ENCODE results near the gene OR9A4.
"Not testable (repeated sequence)": the region's sequence is repeated elsewhere in the genome, so short reads cannot be mapped to it uniquely, and the experiment has no call there.

Gene OR9A4, protein sequence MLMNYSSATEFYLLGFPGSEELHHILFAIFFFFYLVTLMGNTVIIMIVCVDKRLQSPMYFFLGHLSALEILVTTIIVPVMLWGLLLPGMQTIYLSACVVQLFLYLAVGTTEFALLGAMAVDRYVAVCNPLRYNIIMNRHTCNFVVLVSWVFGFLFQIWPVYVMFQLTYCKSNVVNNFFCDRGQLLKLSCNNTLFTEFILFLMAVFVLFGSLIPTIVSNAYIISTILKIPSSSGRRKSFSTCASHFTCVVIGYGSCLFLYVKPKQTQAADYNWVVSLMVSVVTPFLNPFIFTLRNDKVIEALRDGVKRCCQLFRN

DNA sequence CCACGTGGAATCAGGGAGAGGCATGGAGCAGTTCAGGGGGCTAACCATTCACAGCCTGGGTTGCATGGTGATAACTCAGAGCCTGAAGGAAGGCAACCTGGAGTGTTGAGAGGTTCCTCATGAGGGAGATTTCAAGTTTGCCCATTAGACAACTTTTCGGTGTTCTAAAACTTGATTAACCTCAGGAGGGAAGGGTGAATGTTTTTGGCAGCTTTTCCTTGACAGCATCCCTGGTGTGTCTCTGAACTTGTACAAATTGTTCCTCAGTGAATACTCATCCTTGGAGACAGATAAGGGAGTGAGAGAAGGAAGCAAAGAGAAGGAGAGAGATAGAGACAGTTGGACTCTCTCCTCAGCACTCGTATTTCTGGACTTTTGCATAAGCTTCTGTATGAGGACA lies at the start of gene OR9A4:
OR9A4 (plus strand) TSS at position 301 of the 400 bp plus-strand sequence. CDS start 2,477 bp downstream, outside the sequence.
- no peak for DNase-seq

DNA sequence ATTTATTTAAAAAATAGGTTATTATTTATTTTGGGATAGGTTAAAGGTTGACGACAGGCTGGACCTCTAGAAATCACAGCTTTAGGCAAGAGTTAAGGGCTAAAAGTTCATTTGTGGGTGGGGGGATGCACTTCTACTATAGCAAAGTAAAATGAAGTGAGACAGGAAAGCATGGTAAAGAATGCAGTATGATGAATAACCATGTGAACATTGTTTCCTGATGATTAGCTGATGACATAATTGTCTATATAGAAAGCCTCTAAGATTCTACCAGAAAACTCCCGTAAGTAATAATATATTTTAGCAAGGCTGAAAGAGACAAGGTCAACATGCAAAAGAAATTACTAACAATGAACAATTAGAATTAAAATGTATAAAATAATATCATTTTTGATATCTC lies 49.2 kb upstream of the OR9A4 start:
- no peak for DNase-seq

- DNase-seq, result no peak
Observed at GRCh38 chr7:141872931-141873330, 43.3 kb upstream of the OR9A4 start.

- no peak for DNase-seq
Observed at GRCh38 chr7:141874787-141875186, 41.4 kb upstream of the OR9A4 start.

DNA sequence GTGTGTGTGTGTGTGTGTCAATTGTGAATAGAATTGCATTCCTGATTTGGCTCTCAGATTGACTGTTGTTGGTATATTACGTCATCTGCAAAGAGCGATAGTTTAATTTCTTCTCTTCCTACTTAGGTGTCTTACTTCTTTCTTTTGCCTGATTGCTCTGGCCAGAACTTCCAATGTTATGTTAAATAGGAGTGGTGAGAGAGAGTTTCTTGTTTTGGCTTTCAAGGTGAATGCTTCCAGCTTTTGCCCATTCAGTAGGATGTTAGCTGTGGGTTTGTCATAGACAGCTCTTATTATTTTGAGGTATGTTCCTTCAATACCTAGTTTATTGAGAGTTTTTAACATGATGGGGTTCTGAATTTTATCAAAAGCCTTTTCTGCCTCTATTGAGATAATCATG lies 40.7 kb upstream of the OR9A4 start:
- no peak for DNase-seq

- no peak for DNase-seq
Observed at GRCh38 chr7:141876371-141876770, 39.8 kb upstream of the OR9A4 start.

GRCh38 chr7:141877365-141877764 lies 38.8 kb upstream of the OR9A4 start:
- DNase-seq, result no peak

DNA sequence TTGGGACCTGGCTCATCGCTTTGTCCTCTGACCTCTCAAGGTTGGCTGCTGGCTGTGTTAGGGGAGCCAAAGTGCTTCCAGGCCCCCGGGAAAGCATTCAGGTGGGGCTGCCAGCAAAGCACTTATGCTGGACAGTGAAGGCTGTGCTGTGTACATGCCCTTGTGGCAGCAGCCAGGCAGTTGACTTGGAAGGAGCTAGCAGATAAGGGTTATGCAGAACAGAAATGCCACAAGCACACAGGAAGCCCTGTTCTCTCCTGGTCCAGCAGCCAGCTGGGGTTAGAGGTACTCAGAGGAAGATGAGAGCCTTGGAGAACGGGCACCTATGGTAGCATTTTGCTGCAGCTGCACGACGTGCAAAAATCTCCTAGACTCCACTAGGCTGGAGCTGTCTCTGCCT lies 35.2 kb upstream of the OR9A4 start:
- no peak for DNase-seq

DNA sequence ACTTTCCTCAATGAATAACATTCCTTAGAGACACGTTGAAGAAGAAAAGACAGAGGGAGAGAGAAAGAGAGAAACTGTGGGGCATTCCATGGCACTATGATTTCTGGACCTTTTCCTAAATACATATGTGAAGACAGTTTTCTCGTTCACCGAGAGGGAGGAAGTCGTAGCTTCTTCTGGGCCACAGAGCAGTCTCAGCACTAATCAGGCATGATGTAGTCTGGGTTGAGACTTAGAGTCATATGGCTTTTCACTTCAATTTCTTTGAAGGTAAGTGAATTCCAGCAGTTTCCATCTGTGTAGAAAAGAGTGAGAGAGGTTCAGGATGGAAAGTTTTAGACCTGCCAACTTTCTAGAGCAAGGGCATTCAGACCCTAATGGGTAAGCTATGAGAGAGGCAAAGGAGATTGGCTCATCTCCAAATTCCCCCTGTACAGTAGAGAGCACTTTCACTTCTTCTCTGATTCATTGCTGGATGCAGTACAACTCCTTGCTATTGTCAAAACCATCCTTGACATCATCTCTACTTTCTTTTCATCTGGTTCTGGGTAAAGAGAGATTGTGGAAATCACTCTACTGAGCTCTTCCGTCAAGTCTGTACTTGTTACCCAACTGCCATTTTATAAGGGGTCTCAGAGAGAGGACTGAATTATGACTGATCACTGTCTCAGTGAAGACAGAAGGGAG lies 31.5 kb upstream of the OR9A4 start:
- DNase-seq, result no peak

DNA sequence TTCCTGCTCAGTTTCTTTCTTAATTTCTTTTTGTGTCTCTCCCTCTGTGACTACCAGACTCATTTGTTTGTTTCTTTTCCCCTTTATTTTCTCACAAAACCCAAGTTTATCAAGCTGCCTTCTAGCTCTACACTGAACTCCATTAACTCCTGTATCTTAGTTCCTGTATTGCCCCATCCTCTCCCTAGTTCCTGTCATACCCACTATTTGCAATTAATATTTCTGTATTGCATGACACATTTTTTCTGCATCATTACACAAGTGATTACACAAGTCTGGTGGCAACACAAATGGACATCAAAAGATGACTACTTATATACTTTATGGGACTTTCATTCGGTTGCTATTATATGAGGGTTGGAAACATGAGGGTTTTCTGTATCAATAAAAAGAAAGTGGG lies 26.9 kb upstream of the OR9A4 start:
- DNase-seq, result no peak

DNA sequence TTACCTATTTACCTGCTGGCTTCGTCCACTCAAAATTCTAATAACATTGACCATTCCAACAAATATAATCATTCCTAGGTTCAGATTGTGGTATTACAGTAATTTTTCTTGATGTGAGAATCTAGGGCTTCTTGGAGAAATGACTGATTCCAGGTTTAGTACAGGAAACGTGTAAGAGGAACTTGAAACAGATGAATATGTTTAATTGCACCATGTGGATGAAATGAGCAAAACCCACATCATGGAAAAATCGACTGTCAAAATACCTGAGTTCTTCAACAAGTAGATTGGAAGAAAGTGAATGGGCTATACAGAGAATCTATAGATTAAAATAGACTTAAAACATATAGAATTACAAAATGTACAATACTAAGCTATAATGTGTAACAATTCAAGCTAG lies 24.9 kb upstream of the OR9A4 start:
- DNase-seq, result no peak

DNA sequence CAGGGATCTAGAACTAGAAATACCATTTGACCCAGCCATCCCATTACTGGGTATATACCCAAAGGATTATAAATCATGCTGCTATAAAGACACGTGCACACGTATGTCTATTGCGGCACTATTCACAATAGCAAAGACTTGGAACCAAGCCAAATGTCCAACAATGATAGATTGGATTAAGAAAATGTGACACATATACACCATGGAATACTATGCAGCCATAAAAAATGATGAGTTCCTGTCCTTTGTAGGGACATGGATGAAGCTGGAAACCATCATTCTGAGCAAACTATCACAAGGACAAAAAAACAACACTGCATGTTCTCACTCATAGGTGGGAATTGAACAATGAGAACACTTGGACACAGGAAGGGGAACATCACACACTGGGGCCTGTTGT lies 16.8 kb upstream of the OR9A4 start:
- DNase-seq, result not testable (repeated sequence)

- no peak for DNase-seq
Observed at GRCh38 chr7:141906285-141906684, 9.9 kb upstream of the OR9A4 start.

DNA sequence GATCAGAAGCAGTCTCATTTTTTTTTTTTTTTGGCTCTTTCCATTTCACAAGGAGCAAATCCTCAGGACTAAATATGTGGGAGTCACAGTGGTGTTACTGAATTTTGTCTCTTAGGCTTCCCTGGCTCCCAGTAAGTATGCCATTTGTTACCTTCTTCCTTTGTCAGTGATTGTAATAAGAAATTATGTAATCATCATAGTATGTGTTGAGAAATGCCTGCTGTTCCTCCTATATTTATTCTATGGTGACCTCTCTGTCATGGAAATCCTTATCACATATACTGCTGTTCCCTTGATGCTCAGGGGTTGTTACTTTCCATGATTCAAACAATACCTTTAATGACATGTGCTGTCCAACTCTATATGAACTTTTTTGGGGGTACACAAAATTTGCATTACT lies 4.8 kb upstream of the OR9A4 start:
- no peak for DNase-seq

- no peak for DNase-seq
Observed at GRCh38 chr7:141915565-141915964, 634 bp upstream of the OR9A4 start.

DNA sequence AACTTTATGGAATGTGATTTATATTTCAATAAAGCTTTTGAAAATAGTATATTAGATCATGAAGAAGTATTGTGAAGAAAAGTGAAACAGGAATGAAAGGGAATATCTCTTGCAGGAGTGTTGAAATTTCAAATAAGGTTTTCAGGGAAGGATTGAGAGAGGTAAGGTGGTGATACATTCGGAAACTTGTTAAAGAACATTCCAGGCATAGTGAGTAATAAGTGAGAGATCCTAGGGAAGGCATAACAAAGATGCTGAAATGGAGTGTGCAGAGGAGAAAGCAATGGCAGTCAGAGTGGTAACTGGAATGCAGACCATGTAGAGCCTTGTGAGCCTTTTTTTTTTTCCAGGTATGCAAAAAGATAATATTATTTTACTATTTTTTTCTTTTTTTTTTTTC lies 4.1 kb downstream of the OR9A4 start:
- DNase-seq, result no peak

GRCh38 chr7:141928146-141928844 lies 12.1 kb downstream of the OR9A4 start:
- DNase-seq, result no peak

DNA sequence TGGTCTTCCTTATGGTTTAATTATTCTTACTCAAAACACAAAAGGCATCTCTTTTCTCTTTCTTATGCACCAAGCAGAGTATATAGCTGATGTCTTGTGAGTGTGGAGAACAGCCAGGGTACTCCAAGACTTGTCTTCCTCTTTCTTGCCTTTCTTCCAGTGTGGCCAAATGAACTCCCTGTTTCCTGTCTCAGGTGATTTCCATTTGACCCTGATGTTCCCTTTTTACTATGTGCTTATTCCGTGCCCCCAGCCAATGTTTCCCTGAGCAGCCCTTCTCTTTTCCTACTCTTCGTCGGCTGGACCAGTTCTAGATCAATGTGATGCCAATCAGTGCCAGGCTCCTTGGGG lies 12.6 kb downstream of the OR9A4 start:
- no peak for DNase-seq

- DNase-seq, result no peak
Observed at GRCh38 chr7:141930211-141930610, 14.0 kb downstream of the OR9A4 start.

DNA sequence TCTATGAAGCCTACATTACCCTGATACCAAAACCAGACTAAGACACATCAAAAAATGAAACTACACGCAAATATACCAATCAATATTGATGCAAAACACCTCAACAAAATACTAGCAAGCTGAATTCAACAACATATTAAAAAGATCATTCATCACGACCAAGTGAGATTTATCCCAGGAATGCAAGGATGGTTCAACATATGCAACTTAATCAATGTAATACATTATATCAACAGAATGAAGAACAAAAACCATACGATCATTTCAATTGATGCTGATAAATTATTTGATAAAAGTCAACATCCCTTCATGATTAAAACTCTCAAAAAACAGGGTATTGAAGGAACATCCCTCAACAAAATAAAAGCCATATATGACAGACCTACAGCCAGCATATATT lies 24.9 kb downstream of the OR9A4 start:
- no peak for DNase-seq

GRCh38 chr7:141943846-141944245 lies 27.6 kb downstream of the OR9A4 start:
- DNase-seq, result no peak

DNA sequence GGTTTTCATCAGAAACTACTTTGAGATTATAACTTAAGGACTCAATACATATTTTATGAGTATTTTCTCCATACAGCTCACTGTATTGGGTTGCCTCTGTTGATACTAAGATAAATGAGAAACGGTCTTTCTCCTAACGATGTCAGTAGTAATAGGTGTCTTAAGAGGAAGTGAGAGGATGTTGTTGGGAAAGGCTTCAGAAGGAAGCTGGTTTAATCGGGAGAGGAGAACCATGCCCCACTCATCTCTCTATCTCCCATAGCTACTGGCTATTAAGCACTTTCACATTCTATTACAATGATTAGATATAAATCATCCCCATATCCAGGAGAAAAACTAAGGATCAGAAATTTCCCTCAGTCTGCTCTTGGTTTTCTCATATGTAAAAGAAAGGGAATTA lies 28.6 kb downstream of the OR9A4 start:
- no peak for DNase-seq

DNA sequence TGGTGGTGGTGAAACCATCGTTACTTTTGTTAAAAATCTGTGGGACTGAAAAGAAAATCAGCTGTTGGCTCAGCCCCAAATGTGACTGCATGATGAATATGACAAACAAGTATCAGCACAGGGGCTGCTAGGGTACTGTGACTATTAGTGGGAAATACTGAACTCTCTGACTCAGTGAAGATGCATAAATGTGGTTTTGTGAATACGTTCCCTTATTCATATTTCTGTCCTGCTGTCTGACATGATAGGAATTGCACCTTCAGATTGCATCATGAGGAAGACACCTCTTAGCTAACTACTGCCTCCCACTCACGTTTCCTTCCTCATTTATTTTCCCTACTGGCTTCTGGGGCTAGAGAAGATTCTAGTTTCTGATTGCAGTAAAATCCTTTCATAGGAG lies 29.2 kb downstream of the OR9A4 start:
- DNase-seq, result no peak

GRCh38 chr7:141946796-141947195 lies 30.6 kb downstream of the OR9A4 start, which contains the start of gene CLEC5A:
Gene CLEC5A, minus strand, starts transcription at chr7:141946974. Its CDS starts 682 bp downstream, at chr7:141946292.
- DNase-seq, result no peak

All from GDM1 (cell line).